RWPE1 (cell line): ENCODE data around the gene TOMM7.
"Not testable (repeated sequence)": the region's sequence is repeated elsewhere in the genome, so short reads cannot be mapped to it uniquely, and the experiment has no call there.

Source experiments
- CTCF ChIA-PET: fragments of 350-600 bp; sonication (Branson Sonifier 250); formaldehyde crosslinking; extraction: SDS; loops from one replicate; lab custom pipeline; 2021; lab: Yijun Ruan, JAX
- POLR2A ChIA-PET: fragments of 400-600 bp; formaldehyde crosslinking; extraction: SDS; loops from one replicate; lab custom pipeline; 2020; ENCODE audit warnings: antibody characterized with exemption; ENCODE audit not compliant: low non-redundant PET; lab: Yijun Ruan, JAX
- DNase-seq: peaks from one replicate; pipeline ENCODE4 v3.0.0; 2012; ENCODE audit warnings: low spot score
- H3K27ac ChIP-seq: fragments of 450-650 bp; 2 replicates; pipeline ENCODE4 v1.5.1; 2017
- TF ChIP-seq, protein P1 (sequence below): fragments of 450-650 bp; conservative IDR thresholded peaks from 2 replicates; pipeline ENCODE4 v1.5.1; 2017; ENCODE audit warnings: low read depth, mild to moderate bottlenecking

Gene TOMM7

DNA sequence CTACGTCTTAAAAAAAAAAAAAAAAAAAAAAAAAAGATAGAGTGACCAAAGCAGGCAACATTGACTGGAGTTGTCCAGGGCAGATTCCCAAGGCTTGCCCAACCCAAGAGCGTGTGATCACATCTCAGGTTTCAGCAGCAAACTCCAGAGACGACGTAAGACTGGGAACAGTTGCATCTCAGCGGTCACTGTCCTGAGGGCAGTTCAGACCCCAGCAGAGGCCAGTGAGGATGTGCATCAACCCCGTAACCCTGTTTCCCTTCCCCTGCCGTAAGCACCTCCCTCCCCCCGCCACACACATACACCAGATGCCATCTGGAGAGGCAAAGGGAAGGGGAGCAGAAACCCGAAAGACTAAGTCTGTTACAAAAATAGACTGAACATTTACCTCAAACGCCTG lies 19.3 kb upstream of the TOMM7 start:
- DNase-seq: no peak
- TF ChIP-seq, protein P1, sequence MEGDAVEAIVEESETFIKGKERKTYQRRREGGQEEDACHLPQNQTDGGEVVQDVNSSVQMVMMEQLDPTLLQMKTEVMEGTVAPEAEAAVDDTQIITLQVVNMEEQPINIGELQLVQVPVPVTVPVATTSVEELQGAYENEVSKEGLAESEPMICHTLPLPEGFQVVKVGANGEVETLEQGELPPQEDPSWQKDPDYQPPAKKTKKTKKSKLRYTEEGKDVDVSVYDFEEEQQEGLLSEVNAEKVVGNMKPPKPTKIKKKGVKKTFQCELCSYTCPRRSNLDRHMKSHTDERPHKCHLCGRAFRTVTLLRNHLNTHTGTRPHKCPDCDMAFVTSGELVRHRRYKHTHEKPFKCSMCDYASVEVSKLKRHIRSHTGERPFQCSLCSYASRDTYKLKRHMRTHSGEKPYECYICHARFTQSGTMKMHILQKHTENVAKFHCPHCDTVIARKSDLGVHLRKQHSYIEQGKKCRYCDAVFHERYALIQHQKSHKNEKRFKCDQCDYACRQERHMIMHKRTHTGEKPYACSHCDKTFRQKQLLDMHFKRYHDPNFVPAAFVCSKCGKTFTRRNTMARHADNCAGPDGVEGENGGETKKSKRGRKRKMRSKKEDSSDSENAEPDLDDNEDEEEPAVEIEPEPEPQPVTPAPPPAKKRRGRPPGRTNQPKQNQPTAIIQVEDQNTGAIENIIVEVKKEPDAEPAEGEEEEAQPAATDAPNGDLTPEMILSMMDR: no peak
- H3K27ac ChIP-seq: no peak overlapping the region
- CTCF ChIA-PET: interaction anchor here (0.7 kb wide), 1 partner anchor 126 kb away, joined by 7 read pairs; no protein-coding TSS in a partner anchor
- POLR2A ChIA-PET: no interaction called here

DNA sequence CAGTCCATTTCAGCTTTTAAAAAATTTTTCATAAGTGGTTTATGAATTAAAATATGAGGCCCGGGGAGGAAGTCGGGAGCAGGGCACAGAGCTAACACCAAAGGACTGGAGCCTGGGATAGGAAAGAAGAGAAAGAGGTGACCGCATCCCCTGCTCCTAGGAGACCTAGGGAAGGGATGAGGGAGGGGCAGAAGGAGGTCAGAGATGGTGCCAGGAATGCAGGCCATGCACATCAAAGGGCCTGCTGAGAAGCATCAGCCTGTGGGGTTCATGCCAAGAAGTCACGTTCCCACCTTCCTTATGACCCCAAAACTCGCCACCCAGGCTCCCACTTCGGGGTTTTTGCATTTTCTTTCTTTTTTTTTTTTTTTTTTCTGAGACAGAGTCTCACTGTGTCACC lies 14.7 kb upstream of the TOMM7 start:
- TF ChIP-seq, protein P1: no peak
- no peak for DNase-seq
- H3K27ac ChIP-seq: no peak overlapping the region
- ChIA-PET POLR2A (no interaction called here), CTCF (no interaction called here)

DNA sequence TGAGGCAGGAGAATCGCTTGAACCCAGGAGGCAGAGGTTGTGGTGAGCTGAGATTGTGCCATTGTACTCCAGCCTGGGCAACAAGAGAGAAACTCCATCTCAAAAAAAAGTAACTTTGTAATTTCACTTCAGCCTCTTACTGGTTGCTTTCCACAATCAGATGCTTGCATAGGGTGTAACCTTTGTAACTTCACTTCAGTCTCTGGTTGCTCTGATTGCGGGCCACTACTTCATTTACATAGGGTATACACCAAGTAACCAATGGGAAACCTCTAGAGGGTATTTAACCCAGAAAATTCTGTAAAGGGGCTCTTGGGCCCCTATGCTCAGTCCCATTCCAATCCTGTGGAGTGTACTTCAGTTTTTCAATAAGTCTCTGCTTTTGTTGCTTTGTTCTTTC lies 13.9 kb upstream of the TOMM7 start:
- H3K27ac ChIP-seq, DNase-seq, POLR2A ChIA-PET: not testable (repeated sequence)
- CTCF ChIA-PET: interaction anchor here (0.7 kb wide), 1 partner anchor 232 kb away, joined by 4 read pairs; no protein-coding TSS in a partner anchor

DNA sequence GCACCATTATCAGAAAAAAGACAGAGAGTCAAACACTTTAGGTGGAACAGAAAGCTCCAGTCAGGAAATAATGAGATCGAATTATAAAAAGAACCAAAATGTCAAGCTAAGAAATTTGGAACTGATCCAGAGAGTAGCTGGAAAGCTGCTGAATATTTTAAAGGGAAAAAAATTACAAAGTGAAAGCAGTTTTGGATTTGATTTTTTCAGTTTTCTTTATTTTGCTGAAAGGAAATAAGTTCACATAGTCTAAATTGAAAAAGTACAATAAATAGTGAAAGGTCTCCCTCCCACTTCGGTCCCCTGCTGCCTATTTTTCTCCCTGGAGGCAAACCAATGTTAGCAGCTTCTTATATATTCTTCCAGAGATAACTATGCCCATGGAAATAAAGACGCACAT lies 11.3 kb upstream of the TOMM7 start:
- POLR2A ChIA-PET: no interaction called here
- CTCF ChIA-PET: no interaction called here

DNA sequence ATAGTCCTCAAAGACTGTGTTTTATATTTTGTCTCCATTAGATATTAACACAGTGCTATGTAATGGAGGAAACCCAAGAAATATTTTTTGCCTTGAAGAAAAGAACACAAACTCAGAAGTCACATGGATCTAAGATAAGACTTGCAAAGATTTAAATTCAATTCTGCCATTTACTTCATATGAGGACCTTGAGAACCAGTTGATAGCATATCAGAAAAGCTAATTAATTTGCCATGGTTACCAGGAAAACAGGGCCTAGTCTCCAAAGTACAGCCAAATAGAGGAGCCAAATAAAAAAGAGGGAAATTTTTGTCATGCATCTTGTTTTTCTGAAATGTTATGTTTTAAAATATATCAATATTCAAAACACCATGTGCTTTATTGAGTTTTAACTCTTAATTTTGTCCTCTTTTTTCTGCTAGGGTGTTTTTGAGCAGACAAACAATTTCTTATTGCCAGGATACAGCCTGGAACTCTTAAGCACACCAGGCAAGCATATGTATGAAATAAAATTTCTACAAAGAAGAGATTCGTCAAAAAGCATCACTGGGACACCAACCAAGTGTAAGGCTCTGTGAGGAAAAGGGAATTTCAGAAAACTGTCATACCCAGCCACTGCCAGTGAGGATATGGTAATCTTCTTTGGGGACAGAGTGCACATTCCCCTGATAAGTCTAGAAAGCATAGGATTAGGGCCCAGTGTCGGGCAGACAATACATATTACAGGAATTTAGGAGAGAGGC lies 10.6 kb upstream of the TOMM7 start:
- POLR2A ChIA-PET: no interaction called here
- CTCF ChIA-PET: no interaction called here
- TF ChIP-seq, protein P1: no peak
- H3K27ac ChIP-seq: no peak overlapping the region
- DNase-seq: no peak

More for the DNA sequence above, 11.3 kb upstream of the TOMM7 start:
- TF ChIP-seq, protein P1: no peak
- no peak for DNase-seq
- no peak overlapping the region for H3K27ac ChIP-seq

DNA sequence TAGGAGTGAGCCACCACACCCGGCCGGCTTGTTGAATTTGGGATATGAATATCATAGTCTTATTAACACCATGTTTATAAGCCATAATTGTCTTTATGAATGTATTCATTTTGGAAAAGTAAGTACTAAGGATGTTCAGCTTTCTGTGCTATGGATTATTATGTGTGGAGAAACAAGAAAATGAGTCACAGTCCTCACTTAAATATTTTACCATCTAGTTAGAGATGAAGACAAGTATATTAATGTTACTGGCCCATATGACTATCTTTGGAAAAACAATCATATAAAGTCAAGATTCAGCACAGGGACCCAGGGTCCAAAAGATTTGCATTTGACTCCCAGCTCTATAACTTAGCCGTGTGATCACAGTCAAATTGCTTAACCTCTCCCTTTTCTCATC lies 9.8 kb upstream of the TOMM7 start:
- TF ChIP-seq, protein P1: no peak
- ChIA-PET POLR2A (no interaction called here), CTCF (no interaction called here)
- H3K27ac ChIP-seq: no peak overlapping the region
- no peak for DNase-seq

DNA sequence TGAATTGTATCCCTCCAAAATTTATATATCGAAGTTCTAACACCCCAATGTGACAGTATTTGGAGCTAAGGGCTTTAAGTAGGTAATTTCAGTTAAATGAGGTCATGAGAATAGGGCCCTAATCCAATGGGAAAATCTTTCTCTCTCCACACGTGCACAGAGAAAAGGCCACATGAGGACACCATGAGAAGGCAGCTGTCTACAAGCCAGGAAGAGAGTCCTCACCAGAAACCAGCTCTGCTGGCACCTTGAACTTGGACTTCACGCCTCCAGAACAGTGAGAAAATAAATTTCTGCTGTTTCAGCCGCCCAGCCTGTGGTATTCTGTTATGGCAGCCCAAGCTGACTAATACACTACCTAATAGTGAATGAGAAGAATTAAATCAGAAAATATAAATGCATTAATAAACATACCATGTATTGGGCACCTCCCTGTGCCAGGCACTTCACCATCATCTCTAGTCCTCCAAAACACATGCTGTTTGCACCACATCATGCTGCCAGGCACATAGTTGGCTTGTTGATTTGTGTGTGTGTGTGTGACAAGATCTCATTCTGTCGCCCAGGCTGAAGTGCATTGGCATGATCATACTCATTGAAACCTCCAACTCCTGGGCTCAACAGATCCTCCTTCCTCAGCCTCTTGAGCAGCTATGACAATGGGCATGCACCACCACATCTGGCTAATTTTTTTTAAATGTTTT lies 9.1 kb upstream of the TOMM7 start:
- TF ChIP-seq, protein P1: no peak
- POLR2A ChIA-PET: no interaction called here
- no peak for DNase-seq
- H3K27ac ChIP-seq: no peak overlapping the region
- CTCF ChIA-PET: interaction anchor here (0.6 kb wide), 1 partner anchor 174 kb away, joined by 3 read pairs; no protein-coding TSS in a partner anchor
